Lung (tissue), 12 donors: ENCODE results near the gene PTTG1IP. TPM values are rescaled to one million over a fixed set of nuclear protein-coding genes. Genes with fewer than 3 reads are reported as not detected.
"Not testable (repeated sequence)": the region's sequence is repeated elsewhere in the genome, so short reads cannot be mapped to it uniquely, and the experiment has no call there.

Experiments used
- ATAC-seq: fragments of 200-7000 bp; cut with Tn5 transposase; one replicate; pipeline ENCODE4 v1.9.1; 2020; ENCODE audit warnings: moderate number of reproducible peaks; ENCODE audit not compliant: insufficient read depth, low FRiP score
- DNase-seq, 3 donors: peaks; one replicate each; pipeline ENCODE4 v3.0.0-alpha.2; 2013 to 2017
- H3K27ac ChIP-seq, 2 donors: one replicate each; pipeline ENCODE4 v1.5.1; 2013; ENCODE audit warnings: mild to moderate bottlenecking in 2 of 2, moderate library complexity in 2 of 2, control low read depth in 1 of 2, inconsistent platforms in 1 of 2, low read depth in 1 of 2, low read length in 1 of 2
- H3K27me3 ChIP-seq, 3 donors: one replicate each; pipeline ENCODE4 v1.5.1; 2013; ENCODE audit warnings: low read length in 2 of 3; ENCODE audit not compliant: control insufficient read depth in 3 of 3, insufficient read depth in 3 of 3
- H3K36me3 ChIP-seq, 4 donors: one replicate each; pipeline ENCODE4 v1.5.1; 2013; ENCODE audit warnings: low read length in 4 of 4, mild to moderate bottlenecking in 1 of 4, moderate library complexity in 1 of 4; ENCODE audit not compliant: control insufficient read depth in 4 of 4, insufficient read depth in 4 of 4
- H3K4me1 ChIP-seq, 5 donors: one replicate each; pipeline ENCODE4 v1.5.1; 2013; ENCODE audit warnings: low read length in 5 of 5, mild to moderate bottlenecking in 2 of 5, moderate library complexity in 1 of 5; ENCODE audit not compliant: control insufficient read depth in 5 of 5, insufficient read depth in 5 of 5
- H3K4me3 ChIP-seq: one replicate; pipeline ENCODE4 v1.5.1; 2013; ENCODE audit warnings: mild to moderate bottlenecking, control low read depth, moderate library complexity
- H3K9ac ChIP-seq, 2 donors: one replicate each; pipeline ENCODE4 v1.5.1; 2013; ENCODE audit warnings: low read length in 2 of 2, control low read depth in 1 of 2; ENCODE audit not compliant: insufficient read depth in 1 of 2
- H3K9me3 ChIP-seq, 4 donors: one replicate each; pipeline ENCODE4 v1.5.1; 2013; ENCODE audit warnings: low read length in 3 of 4, mild to moderate bottlenecking in 1 of 4, moderate library complexity in 1 of 4; ENCODE audit not compliant: control insufficient read depth in 4 of 4, insufficient read depth in 3 of 4
- WGBS, 2 donors: extraction: QIAGEN DNeasy Blood & Tissue Kit; methylation state at CpG; one replicate each; pipeline ENCODE4 v1.1.7; 2013; 5-methylcytosine and 5-hydroxymethylcytosine counted together
- polyA plus RNA-seq, 2 donors: library from polyadenylated mRNA; stranded (reverse); fragments of 200-250 nt; gene quantifications; one replicate each; pipeline ENCODE4 v1.2.1, GENCODE V29; 2013
- total RNA-seq, 2 donors: library from RNA; depleted of rRNA in 1 of 2; stranded (reverse); fragments of >200 nt in 1 of 2; gene quantifications; one replicate each; pipeline ENCODE4 v1.2.1, GENCODE V29; 2014 to 2021
- TF ChIP-seq, protein P1 (sequence below): IDR thresholded peaks from 2 replicates; pipeline ENCODE4 v1.5.1; 2012; ENCODE audit warnings: mild to moderate bottlenecking; ENCODE audit errors: control extremely low read depth, extremely low read depth
- donor health status: control.
- donor health status: control.
- donor health status: Bipolar disorder and iron deficiency.
- donor health status: healthy.
- donor health status: DM: yes; HTN: yes; CAD: no.

Gene PTTG1IP
- total and polyA plus RNA-seq, 4 donors, result 139 to 247 (median 226) TPM

DNA sequence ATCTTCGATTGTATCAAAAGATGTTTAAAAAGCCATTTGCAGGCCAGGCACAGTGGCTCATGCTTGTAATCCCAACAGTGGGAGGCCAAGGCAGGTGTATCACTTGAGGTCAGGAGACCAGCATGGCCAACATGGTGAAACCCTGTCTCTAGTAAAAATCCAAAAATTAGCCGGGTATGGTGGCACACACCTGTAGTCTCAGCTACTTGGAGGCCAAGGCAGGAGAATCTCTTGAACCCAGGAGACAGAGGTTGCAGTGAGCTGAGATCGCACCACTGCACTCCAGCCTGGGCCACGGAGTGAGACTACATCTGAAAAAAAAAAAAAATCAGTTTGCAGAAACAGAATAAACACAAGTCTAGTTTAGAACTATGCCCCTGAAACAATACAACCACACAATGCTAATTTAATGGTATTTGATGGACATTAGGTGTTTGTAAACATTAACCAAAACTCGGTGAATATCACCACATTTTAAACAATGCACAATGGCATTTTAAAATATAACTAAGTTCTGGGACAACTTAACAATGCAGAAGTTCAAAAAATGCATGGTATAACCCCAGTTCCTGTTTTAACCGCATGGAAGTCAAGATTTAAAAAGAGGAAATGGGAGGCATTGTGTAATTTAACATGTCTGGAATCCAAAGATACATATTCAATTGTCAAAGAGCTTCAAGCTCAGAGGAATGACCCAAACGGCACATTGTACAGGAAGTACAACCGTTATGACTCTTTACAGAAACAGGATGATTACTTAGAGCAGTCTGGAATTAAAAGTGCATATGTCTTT is 7.1 kb upstream of the PTTG1IP start:
- Histone ChIP-seq H3K9ac (no peak overlapping the region), H3K27ac (peak overlapping the region in 1 of 2 donors; percentile 82), H3K4me3 (no peak overlapping the region), H3K27me3 (peaks cover 0 to 5% (median 0%) of the 10 kb centered on the region in 3 donors), H3K36me3 (peaks cover 0 to 2% (median 0%) of the 10 kb centered on the region in 4 donors), H3K9me3 (no peaks in the 10 kb centered on the region), H3K4me1 (peaks cover 0 to 14% (median 0%) of the 10 kb centered on the region in 5 donors)
- TF ChIP-seq, protein P1, sequence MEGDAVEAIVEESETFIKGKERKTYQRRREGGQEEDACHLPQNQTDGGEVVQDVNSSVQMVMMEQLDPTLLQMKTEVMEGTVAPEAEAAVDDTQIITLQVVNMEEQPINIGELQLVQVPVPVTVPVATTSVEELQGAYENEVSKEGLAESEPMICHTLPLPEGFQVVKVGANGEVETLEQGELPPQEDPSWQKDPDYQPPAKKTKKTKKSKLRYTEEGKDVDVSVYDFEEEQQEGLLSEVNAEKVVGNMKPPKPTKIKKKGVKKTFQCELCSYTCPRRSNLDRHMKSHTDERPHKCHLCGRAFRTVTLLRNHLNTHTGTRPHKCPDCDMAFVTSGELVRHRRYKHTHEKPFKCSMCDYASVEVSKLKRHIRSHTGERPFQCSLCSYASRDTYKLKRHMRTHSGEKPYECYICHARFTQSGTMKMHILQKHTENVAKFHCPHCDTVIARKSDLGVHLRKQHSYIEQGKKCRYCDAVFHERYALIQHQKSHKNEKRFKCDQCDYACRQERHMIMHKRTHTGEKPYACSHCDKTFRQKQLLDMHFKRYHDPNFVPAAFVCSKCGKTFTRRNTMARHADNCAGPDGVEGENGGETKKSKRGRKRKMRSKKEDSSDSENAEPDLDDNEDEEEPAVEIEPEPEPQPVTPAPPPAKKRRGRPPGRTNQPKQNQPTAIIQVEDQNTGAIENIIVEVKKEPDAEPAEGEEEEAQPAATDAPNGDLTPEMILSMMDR, result no peak
- peak in 2 of 3 donors; percentile 31 to 49 for DNase-seq
- ATAC-seq, result peak; percentile 25
- WGBS, 2 donors, result 30 to 40% methylated on average over 8 of the region's 8 CpGs

DNA sequence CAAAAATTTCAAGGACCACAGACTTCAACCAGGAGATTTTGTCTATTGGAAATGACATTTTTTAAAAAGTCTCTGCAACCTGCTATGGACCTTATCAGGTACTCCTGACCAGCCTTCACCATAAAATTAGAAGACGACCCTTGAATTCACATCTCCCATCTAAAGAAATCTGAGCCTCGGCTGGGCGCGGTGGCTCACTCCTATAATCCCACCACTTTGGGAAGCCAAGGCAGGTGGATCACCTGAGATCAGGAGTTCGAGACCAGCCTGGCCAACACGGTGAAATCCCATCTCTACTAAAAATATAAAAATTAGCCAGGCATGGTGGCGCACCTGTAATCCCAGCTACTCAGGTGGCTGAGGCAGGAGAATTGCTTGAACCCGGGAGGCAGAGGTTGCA is 5.7 kb upstream of the PTTG1IP start:
- H3K27me3 ChIP-seq, H3K9ac ChIP-seq, DNase-seq, H3K4me3 ChIP-seq, H3K27ac ChIP-seq, H3K36me3 ChIP-seq, ATAC-seq, H3K9me3 ChIP-seq: not testable (repeated sequence)
- WGBS, 2 donors, result 95 to 96% methylated on average over 8 of the region's 8 CpGs
- peaks cover 0 to 16% (median 5%) of the 10 kb centered on the region in 5 donors for H3K4me1 ChIP-seq

DNA sequence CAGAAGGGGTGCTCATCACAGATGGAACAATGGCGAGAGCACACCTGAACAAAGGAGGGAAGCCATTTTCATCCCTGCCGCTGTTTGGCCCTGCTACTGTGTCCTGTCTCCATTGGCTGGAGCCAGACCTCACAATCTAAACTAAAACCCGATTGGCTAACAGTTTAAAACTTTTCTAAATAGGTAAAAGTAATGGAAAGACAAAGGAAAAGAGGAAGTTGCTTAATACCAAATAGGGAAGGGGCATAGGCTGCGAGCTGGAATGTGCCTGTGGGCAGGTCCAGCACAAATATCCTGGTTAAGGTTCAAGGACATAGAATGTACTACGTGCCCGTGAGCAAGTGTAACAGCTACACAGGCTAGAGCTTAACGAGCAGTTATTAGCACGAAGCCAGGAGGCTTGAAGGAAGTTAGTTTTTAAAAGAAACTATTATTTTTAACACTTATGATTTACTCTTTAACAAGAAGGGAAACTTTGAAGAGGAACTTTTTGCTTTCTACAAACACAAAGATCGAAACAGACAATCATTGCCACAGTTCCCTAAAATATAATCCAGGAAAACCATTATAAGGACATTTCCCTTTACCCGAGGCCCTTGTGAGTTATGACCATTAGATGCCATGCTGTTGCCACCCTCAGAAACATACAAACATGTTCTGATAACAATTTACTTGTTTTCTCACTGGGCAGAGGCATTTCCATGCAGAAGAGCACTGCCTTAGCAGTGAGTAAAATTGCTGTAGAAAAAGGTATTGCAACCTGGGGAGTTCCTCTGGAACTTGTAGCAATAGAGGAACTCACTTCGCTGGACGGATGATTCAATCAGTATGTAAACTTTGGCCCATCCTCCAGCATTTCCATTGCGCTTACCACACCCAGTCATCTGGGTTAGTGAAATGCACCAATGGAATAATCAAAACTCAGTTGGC is 4.8 kb upstream of the PTTG1IP start:
- Histone ChIP-seq H3K27ac (no peak overlapping the region), H3K9ac (no peak overlapping the region), H3K36me3 (no peaks in the 10 kb centered on the region), H3K4me3 (no peak overlapping the region), H3K9me3 (no peaks in the 10 kb centered on the region), H3K4me1 (peaks cover 0 to 16% (median 5%) of the 10 kb centered on the region in 5 donors), H3K27me3 (peaks cover 0 to 6% (median 5%) of the 10 kb centered on the region in 3 donors)
- DNase-seq, result no peak
- no peak for ATAC-seq
- 28 to 49% methylated on average over 13 of the region's 13 CpGs for WGBS, 2 donors
- TF ChIP-seq, protein P1, result no peak
